Gastrocnemius medialis (tissue), 4 donors: ENCODE measurements around the gene OTUB1. TPM values are rescaled to one million over a fixed set of nuclear protein-coding genes. Genes with fewer than 3 reads are reported as not detected.
A peak's percentile ranks its signal among the peaks of the same experiment; 100 is the strongest.

Source experiments
- ATAC-seq, 2 donors: fragments of 150-250 bp; one replicate each; pipeline ENCODE4 v1.9.1; 2016
- DNase-seq, 2 donors: peaks; one replicate each; pipeline ENCODE4 v3.0.0-alpha.2; 2019
- H3K27ac ChIP-seq, 4 donors: fragments of 200-600 bp; sonication (generic); 1 replicate in 1 of 4; 2 replicates in 3 of 4; pipeline ENCODE4 v1.5.1; 2016 to 2018; ENCODE audit warnings: mild to moderate bottlenecking in 2 of 4, moderate library complexity in 1 of 4
- H3K27me3 ChIP-seq, 3 donors: fragments of 200-600 bp; sonication (generic) in 2 of 3; 1 replicate in 1 of 3; 2 replicates in 2 of 3; pipeline versions ENCODE4 v1.5.1 to v1.6.0; 2016 to 2019; ENCODE audit warnings: mild to moderate bottlenecking in 1 of 3, moderate library complexity in 1 of 3
- H3K36me3 ChIP-seq, 2 donors: fragments of 200-600 bp; sonication (generic) in 1 of 2; one replicate each; pipeline ENCODE4 v1.5.1; 2017 to 2018
- H3K4me1 ChIP-seq, 2 donors: fragments of 200-600 bp; sonication (generic) in 1 of 2; one replicate each; pipeline ENCODE4 v1.5.1; 2016 to 2017; ENCODE audit warnings: mild to moderate bottlenecking in 2 of 2
- H3K4me3 ChIP-seq, 4 donors: fragments of 200-600 bp; sonication (generic) in 3 of 4; 1 replicate in 1 of 4; 2 replicates in 3 of 4; pipeline ENCODE4 v1.5.1; 2016 to 2019; ENCODE audit warnings: mild to moderate bottlenecking in 2 of 4
- H3K9me3 ChIP-seq, 3 donors: fragments of 200-600 bp; sonication (generic) in 2 of 3; 1 replicate in 1 of 3; 2 replicates in 2 of 3; pipeline ENCODE4 v1.5.1; 2016 to 2019
- POLR2A ChIP-seq, 2 donors: fragments of 450-650 bp; IDR thresholded peaks; one replicate each; pipeline ENCODE4 v1.6.1; 2017; ENCODE audit warnings: antibody characterized with exemption in 2 of 2, mild to moderate bottlenecking in 2 of 2, moderate library complexity in 2 of 2
- in situ Hi-C, 4 donors: fragments of 200-750 bp; cut with MboI; loops; one replicate each; pipeline versions ENCODE4 v1.15.0 to v1.8.0; 2017; ENCODE audit warnings: low sequenced_read_pairs in 4 of 4
- intact Hi-C: fragments of 100-400 bp; cut with DNase I; formaldehyde crosslinking; loops from one replicate; pipeline ENCODE4 v1.15.1; 2023; ENCODE audit warnings: low total_unique reads
- total RNA-seq, 4 donors: library from RNA; depleted of rRNA; stranded (reverse); fragments of >200 nt; gene quantifications; one replicate each; pipeline versions ENCODE4 v1.1.0 to v1.2.3, GENCODE V29; 2016
- TF ChIP-seq, protein P1 (sequence below), 5 experiments: fragments of 450-650 bp in 3 of 5; fragments of 200-600 bp in 2 of 5; sonication (generic) in 2 of 5; IDR thresholded peaks in 4 of 5; conservative IDR thresholded peaks in 1 of 5; 1 replicate in 4 of 5; 2 replicates in 1 of 5; pipeline ENCODE4 v1.5.1; 2016 to 2019; ENCODE audit warnings: antibody characterized with exemption in 5 of 5, mild to moderate bottlenecking in 3 of 5, moderate library complexity in 3 of 5

OTUB1 gene
- total RNA-seq, 4 donors from 2014 or later, result 48.0 to 70.3 (median 59.5) TPM

DNA sequence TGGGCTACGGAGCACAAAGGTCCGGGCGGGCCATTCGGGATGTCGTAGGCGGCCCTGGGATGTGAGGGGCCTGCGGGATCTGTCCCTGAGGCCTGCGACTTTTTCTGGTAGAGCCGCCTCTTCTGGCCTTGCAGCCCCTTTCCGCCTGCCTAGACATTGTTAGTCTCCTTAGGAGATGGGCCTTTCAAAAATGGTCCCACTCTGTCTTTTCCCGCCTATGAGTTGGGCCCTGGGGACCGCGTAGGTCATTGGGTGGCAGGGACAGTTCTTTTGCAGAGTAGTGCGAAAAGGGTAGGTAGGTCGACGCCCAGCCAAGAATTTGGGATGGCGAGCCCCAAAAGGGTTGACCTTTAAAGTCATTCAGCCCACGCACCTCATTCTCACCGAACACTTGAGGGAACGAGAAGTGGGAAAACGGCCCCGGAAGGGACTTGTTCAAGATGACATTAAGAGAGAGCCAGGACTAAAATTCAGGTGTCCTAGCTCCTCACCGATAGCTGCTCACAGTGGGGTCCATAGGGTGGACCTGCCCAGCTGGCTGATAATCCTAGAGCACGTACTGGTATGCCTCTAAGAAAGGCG lies 785 bp downstream of the OTUB1 start:
- peak; percentile 5 for ATAC-seq
- Histone ChIP-seq H3K27me3 (no peaks in the 10 kb centered on the region), H3K4me3 (peak overlapping the region; percentile 83 to 99 (median 92)), H3K4me1 (peaks cover 18 to 22% of the 10 kb centered on the region in 2 donors), H3K9me3 (no peaks in the 10 kb centered on the region), H3K36me3 (peaks cover 0 to 8% of the 10 kb centered on the region in 2 donors), H3K27ac (peak overlapping the region; percentile 83 to 88 (median 86))
- DNase-seq, result no peak
- TF ChIP-seq, protein P1, sequence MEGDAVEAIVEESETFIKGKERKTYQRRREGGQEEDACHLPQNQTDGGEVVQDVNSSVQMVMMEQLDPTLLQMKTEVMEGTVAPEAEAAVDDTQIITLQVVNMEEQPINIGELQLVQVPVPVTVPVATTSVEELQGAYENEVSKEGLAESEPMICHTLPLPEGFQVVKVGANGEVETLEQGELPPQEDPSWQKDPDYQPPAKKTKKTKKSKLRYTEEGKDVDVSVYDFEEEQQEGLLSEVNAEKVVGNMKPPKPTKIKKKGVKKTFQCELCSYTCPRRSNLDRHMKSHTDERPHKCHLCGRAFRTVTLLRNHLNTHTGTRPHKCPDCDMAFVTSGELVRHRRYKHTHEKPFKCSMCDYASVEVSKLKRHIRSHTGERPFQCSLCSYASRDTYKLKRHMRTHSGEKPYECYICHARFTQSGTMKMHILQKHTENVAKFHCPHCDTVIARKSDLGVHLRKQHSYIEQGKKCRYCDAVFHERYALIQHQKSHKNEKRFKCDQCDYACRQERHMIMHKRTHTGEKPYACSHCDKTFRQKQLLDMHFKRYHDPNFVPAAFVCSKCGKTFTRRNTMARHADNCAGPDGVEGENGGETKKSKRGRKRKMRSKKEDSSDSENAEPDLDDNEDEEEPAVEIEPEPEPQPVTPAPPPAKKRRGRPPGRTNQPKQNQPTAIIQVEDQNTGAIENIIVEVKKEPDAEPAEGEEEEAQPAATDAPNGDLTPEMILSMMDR (IDR thresholded peaks at IDR 0.05 in 4 of 5, conservative IDR thresholded peaks at IDR 0.05 in 1 of 5), result no peak
- TF ChIP-seq POLR2A (IDR thresholded peaks at IDR 0.05), result no peak
- intact Hi-C loops, result no loop called here
- in situ Hi-C loops, result no loop called here

DNA sequence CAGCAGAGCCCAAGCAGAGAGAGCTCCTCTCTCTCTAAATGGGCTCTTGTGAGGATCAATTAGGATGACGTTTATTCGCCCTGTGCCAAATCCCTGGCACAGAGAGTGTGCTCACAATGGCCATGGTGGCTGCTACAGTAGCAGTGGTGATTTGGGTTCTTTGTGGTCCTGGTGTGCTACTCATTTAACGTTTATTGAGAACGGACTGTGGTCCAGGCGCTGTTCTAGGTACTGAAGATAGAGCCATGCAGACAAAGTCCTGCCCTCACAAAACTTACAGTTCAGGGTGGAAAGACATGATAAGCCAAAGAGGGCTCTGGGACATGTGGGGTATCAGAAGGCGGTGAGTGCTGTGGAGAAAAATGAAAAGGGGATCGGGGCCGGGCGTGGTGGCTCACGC lies 5.3 kb downstream of the OTUB1 start:
- H3K36me3 ChIP-seq, result peaks cover 0 to 19% of the 10 kb centered on the region in 2 donors
- H3K9me3 ChIP-seq, result no peaks in the 10 kb centered on the region
- ATAC-seq (no peak), DNase-seq (no peak)
- no peaks in the 10 kb centered on the region for H3K27me3 ChIP-seq
- TF ChIP-seq, protein P1 (IDR thresholded peaks at IDR 0.05 in 4 of 5, conservative IDR thresholded peaks at IDR 0.05 in 1 of 5), result no peak
- no peak for TF ChIP-seq POLR2A (IDR thresholded peaks at IDR 0.05)
- in situ Hi-C loops (loop anchor here in 2 of 4 donors (5.0 to 10.0 kb wide), 2 partner anchors 153 to 156 kb away; no protein-coding TSS in a partner anchor), intact Hi-C loops (no loop called here)
- no peak overlapping the region for H3K4me3 ChIP-seq
- H3K4me1 ChIP-seq, result peaks cover 12 to 22% of the 10 kb centered on the region in 2 donors
- H3K27ac ChIP-seq, result no peak overlapping the region

GRCh38 chr11:63993100-63993499 lies 6.9 kb downstream of the OTUB1 start:
- in situ Hi-C loops, result loop anchor here in 2 of 4 donors (5.0 to 10.0 kb wide), 2 partner anchors 152 to 154 kb away; no protein-coding TSS in a partner anchor
- Histone ChIP-seq H3K4me3 (no peak overlapping the region), H3K9me3 (no peaks in the 10 kb centered on the region), H3K27me3 (no peaks in the 10 kb centered on the region), H3K4me1 (peaks cover 0 to 7% of the 10 kb centered on the region in 2 donors), H3K27ac (peak overlapping the region; percentile 1 to 57 (median 28)), H3K36me3 (peaks cover 0 to 35% of the 10 kb centered on the region in 2 donors)
- DNase-seq (no peak), ATAC-seq (peak; percentile 11 to 39)
- TF ChIP-seq, protein P1 (IDR thresholded peaks at IDR 0.05 in 4 of 5, conservative IDR thresholded peaks at IDR 0.05 in 1 of 5), result no peak
- TF ChIP-seq POLR2A (IDR thresholded peaks at IDR 0.05), result no peak
- intact Hi-C loops, result no loop called here

DNA sequence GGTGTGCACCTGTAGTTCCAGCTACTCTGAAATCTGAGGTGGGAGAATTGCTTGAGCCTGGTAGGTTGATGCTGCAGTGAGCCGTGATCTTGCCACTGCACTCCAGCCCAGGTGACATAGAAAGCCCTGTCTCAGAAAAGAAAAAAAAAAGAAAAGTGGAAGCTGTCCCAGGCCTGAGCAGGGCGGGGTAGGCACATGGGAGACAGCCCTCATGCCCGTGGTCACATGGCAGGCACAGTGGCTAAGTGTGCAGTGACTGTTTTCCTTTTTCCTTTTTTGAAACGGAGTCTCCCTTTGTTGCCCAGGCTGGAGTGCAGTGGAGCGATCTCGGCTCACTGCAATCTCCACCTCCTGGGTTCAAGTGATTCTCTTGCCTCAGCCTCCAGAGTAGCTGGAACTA lies 7.8 kb downstream of the OTUB1 start:
- peak; percentile 58 to 72 for ATAC-seq
- in situ Hi-C loops, result loop anchor here in 2 of 4 donors (5.0 to 10.0 kb wide), 2 partner anchors 151 to 153 kb away; no protein-coding TSS in a partner anchor
- H3K4me3 ChIP-seq, result no peak overlapping the region
- TF ChIP-seq POLR2A (IDR thresholded peaks at IDR 0.05), result no peak
- TF ChIP-seq, protein P1 (IDR thresholded peaks at IDR 0.05 in 4 of 5, conservative IDR thresholded peaks at IDR 0.05 in 1 of 5), result no peak
- H3K27ac ChIP-seq, result peak overlapping the region; percentile 18 to 67 (median 54)
- intact Hi-C loops, result no loop called here
- H3K36me3 ChIP-seq, result peaks cover 0 to 29% of the 10 kb centered on the region in 2 donors
- H3K27me3 ChIP-seq, result no peaks in the 10 kb centered on the region
- peak; percentile 48 to 55 for DNase-seq
- no peaks in the 10 kb centered on the region for H3K9me3 ChIP-seq
- H3K4me1 ChIP-seq, result peaks cover 0 to 6% of the 10 kb centered on the region in 2 donors
